Cardiac fibroblast (primary cell): ENCODE data around the gene TMTC2.

ENCODE experiments used
- DNase-seq, 2 donors: peaks; one replicate each; pipeline versions ENCODE4 v3.0.0 to v3.0.0-alpha.2; 2010; ENCODE audit warnings: low read depth in 2 of 2
- H3K4me3 ChIP-seq, 2 donors: replicated peaks in 1 of 2; 1 replicate in 1 of 2; 2 replicates in 1 of 2; pipeline ENCODE4 v1.5.1; 2011; ENCODE audit warnings: low read depth in 2 of 2, low read length in 2 of 2, mild to moderate bottlenecking in 2 of 2, moderate library complexity in 1 of 2
- CTCF ChIP-seq: IDR thresholded peaks from one replicate; pipeline ENCODE4 v1.5.1; 2011; ENCODE audit warnings: low read depth, mild to moderate bottlenecking, low read length, inconsistent platforms

TMTC2 gene

DNA sequence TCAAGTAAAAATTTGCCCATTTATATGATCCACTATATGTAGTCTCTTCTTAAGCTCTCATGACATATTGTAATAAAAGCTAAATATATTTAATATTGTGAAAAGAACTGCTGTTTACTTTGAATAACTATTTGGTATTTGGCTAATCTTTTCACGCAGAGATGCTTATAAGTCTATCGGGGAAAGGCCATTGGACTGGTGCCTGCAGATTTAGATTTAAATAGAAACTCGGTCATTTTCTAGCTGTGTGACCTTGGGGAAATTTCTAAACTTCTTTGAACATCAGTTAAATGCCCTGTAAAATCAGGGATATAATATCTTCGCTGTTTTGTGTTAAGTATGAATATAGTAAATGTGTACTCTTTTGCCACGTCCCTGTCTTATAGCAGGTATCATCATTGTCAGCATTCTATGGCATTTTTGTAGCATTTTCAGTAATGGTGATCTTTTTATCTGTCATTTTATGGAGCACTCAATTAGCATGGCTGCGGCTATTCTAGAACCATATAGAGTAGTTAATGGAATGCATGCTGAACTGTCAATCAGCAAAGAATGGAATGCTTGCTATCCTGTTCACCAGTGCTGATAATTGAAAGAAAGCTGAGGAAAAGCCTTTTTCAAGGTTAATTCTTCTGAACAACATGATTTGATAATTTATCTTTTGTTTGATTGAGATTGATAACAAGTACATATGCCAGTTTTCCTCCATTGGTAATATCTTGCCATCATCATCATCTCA is 181.2 kb downstream of the TMTC2 start:
- TF ChIP-seq CTCF: no peak
- DNase-seq: no peak
- H3K4me3 ChIP-seq: no peak overlapping the region

DNA sequence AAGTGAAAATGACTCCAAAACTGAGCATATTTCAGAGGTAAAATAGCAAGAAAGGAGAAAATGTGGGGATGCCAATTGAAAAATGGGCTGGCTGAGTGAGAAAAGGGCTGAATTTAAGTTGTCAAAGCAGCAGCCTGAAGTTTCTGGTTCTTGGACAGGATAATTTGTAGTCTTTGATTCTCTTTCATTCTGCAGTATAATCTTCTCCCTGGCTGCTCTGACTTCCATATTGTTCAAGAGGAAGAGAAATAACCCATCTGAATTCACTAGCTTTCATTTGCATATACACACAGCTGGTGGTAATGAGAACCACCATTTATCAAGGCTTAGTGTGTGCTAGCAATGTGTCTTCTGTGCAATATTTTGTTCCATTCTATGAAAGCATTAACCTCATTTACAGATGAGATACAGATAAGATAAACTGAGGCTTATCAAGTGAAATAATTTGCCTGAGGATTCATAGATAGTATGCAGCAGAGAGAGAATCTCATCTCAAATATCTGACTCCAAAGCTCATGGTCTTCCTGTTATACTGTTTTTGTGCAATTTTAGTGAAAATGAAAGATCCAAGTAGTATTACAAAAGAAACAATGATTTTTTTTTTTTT is 184.2 kb downstream of the TMTC2 start:
- no peak for TF ChIP-seq CTCF
- DNase-seq: no peak
- no peak overlapping the region for H3K4me3 ChIP-seq

DNA sequence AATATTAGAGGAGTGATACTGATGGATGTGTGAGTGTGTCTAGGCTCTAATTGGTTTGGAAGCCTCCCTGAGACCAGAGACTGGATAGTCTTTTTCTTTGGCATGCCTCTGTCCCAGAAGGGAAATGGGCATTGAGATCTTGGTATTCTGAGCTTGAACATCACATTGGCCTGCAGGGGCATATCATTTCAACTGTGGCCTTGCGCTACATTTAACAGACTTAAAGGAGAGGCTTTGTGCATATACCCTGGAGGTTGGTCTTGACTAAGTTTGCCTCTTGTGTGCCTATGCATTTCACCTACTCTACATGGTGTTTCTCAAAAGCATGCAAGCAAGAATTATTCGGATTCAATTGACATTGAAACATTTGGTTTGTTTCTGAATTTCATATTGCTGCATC is 185.4 kb downstream of the TMTC2 start:
- no peak overlapping the region for H3K4me3 ChIP-seq
- no peak for DNase-seq
- no peak for TF ChIP-seq CTCF

- H3K4me3 ChIP-seq: no peak overlapping the region
- no peak for DNase-seq
- no peak for TF ChIP-seq CTCF
Observed at GRCh38 chr12:82873309-82873708, 186.6 kb downstream of the TMTC2 start.

- no peak for TF ChIP-seq CTCF
- no peak for DNase-seq
- no peak overlapping the region for H3K4me3 ChIP-seq
Observed at GRCh38 chr12:82873951-82874350, 187.2 kb downstream of the TMTC2 start.

GRCh38 chr12:82874945-82875344 is 188.2 kb downstream of the TMTC2 start:
- peak; percentile 25 to 27 for DNase-seq
- TF ChIP-seq CTCF: no peak
- H3K4me3 ChIP-seq: no peak overlapping the region
